GM12872 (cell line): ENCODE measurements around the gene USF3.

Source experiments
- CTCF ChIP-seq: IDR thresholded peaks from 3 replicates; pipeline ENCODE4 v1.5.1; 2011; ENCODE audit warnings: low read depth, mild to moderate bottlenecking, low read length, moderate library complexity; ENCODE audit not compliant: insufficient read depth

The USF3 gene

GRCh38 chr3:113606539-113607218 lies 89.8 kb downstream of the USF3 start:
- no peak for TF ChIP-seq CTCF

- TF ChIP-seq CTCF: no peak
Observed at GRCh38 chr3:113602836-113603235, 93.6 kb downstream of the USF3 start.

DNA sequence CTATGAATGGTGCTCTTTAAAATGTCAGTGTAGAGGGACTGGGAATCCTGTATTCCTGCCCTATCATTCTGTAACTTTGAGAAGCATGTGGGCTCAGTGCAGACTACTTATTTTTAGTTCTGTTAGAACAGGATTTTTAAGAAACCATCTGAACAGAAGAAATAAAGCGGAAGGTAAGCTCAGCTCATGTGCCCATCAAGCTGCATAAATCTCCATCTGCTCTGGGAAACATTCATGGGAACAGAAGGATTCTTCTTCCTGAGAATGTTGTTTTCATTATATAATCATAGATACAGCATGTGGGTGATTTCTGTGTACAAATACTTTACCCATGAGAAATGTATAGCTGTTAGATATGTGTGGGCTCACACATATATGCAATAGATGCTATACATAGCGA lies 94.2 kb downstream of the USF3 start:
- TF ChIP-seq CTCF: no peak

DNA sequence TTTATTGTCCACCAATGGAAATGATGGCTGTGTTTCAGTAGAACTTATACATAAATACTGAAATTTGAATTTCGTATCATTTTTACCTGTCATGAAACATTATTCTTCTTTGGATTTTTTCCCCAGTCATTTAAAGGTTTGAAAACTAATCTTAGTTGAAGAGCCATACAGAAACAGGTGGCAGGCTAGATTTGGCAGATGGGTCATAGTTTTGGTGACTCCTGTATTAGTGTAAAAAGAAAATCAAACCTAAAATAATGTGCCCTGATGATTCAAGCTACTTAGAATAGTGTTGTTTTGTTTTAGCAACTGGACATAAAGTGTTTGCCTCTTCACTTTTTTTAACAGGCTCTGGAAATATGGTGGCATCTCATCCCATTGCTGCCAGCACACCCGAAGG lies 95.2 kb downstream of the USF3 start:
- no peak for TF ChIP-seq CTCF

DNA sequence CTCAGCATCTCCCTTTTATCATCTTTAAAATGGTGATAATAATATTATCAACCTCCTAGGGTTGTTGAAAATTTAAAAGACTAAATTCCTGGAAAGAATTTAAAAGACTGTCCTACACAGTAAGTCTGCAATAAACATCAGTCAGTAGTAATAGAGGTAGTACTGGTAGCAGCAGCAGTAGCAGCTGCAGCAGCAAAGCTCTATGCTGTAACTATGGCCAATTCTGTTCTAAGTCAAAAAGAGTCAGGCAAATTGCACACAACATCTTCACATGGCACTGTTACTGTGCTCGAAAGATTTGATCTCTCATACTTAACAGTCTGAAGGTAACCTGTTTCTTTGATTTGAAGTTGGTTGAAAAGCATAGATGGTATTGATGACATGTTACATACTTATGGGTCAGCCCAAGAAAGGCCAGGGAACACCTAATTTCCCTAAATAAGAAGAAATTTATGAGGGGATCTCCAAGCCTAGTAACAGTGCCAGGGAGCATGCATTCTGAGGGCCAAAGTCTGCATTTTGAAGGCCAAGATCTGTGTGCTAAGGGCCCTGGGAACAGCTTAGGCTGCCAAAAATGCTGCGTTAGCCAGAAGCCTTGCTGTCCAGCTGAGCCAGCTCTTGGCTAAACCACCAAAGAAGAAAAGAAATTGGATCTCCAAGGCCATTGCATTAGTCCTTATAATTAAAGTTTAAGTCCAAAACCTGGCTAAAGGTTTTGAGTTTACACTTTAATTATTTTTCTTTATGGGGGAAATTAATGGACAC lies 95.8 kb downstream of the USF3 start:
- no peak for TF ChIP-seq CTCF
